Fibroblast of the aortic adventitia (primary cell): ENCODE data around the gene INTS11. TPM values are rescaled to one million over a fixed set of nuclear protein-coding genes. Genes with fewer than 3 reads are reported as not detected.

Experiments used
- DNase-seq: peaks from one replicate; pipeline ENCODE4 v3.0.0-alpha.2; 2010; ENCODE audit warnings: low read depth
- H3K4me3 ChIP-seq: 2 replicates; pipeline ENCODE4 v1.5.1; 2011; ENCODE audit warnings: low read depth, mild to moderate bottlenecking, control low read depth, low read length, moderate library complexity
- CTCF ChIP-seq: IDR thresholded peaks from 2 replicates; pipeline ENCODE4 v1.5.1; 2011; ENCODE audit warnings: mild to moderate bottlenecking, low read length, control low read depth, inconsistent platforms; ENCODE audit not compliant: insufficient read depth
- total RNA-seq: library from RNA; depleted of rRNA; stranded (reverse); fragments of >200 nt; gene quantifications from 2 replicates; pipeline ENCODE4 v1.2.3, GENCODE V29; 2012; ENCODE audit warnings: low replicate concordance

Gene INTS11
- total RNA-seq, 1 donor, result 53.1 TPM

GRCh38 chr1:1332031-1332755, 7.7 kb upstream of the INTS11 start:
- TF ChIP-seq CTCF, result no peak
- H3K4me3 ChIP-seq, result no peak overlapping the region
- no peak for DNase-seq

- no peak for DNase-seq
- no peak for TF ChIP-seq CTCF
- H3K4me3 ChIP-seq, result no peak within 1 kb of the TSS
Observed at GRCh38 chr1:1331068-1331965, 6.9 kb upstream of the INTS11 start, which contains the start of gene TAS1R3. Gene TAS1R3 (plus strand): TSS chr1:1331280. CDS start chr1:1331346, 66 bp downstream.

GRCh38 chr1:1330366-1331067, 6.1 kb upstream of the INTS11 start:
- no peak overlapping the region for H3K4me3 ChIP-seq
- no peak for TF ChIP-seq CTCF
- peak; percentile 35 for DNase-seq

- DNase-seq, result no peak
- TF ChIP-seq CTCF, result no peak
- no peak overlapping the region for H3K4me3 ChIP-seq
Observed at GRCh38 chr1:1329304-1330210, 5.1 kb upstream of the INTS11 start.

GRCh38 chr1:1328254-1328653, 3.8 kb upstream of the INTS11 start:
- no peak for DNase-seq
- no peak for TF ChIP-seq CTCF
- H3K4me3 ChIP-seq, result no peak overlapping the region

- no peak for DNase-seq
- no peak for TF ChIP-seq CTCF
- H3K4me3 ChIP-seq, result no peak overlapping the region
Observed at GRCh38 chr1:1327291-1327690, 2.8 kb upstream of the INTS11 start.
